ENCODE measurements around the gene PPP2R5A. TPM values are rescaled to one million over a fixed set of nuclear protein-coding genes. Genes with fewer than 3 reads are reported as not detected.

PPP2R5A gene
- total RNA-seq, 1 experiment from 2014 or later, result 22.0 TPM

DNA sequence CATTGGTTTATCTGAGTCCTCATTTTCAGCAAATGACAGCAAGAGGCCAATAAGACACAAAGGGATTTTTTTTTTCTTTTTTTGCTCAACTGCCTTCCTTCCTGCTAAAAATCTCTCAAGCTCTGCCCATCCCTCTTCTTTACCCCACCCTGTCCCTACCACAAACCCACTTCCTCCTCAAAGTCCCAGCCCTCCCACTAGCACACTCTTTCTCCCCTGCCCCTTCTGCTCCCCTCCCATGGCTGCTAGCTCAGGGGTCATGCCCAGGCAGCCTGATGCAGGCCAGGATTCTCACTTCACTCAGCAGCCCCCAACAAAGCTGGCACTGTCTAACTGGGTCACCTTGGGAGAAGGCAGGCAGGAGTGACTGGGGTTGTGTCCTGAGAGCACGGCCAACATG lies 28.8 kb upstream of the PPP2R5A start:
- H3K4me1 Mint-ChIP-seq, result peaks cover 5 to 8% of the 10 kb centered on the region in 2 experiments
- Histone ChIP-seq H2BK12ac (ENCODE audit: insufficient read length, low read depth, low read length) (no peak overlapping the region), H2AFZ (ENCODE audit: low read length) (no peak overlapping the region)

More for the DNA sequence above, 28.8 kb upstream of the PPP2R5A start:
- H3K36me3 Mint-ChIP-seq (ENCODE audit: insufficient read depth in 1 of 3, low read depth in 3 of 3), result no peaks in the 10 kb centered on the region
- no peaks in the 10 kb centered on the region for H3K27me3 ChIP-seq (ENCODE audit: insufficient read depth, low read length)
- no peak overlapping the region for H3K18ac ChIP-seq (ENCODE audit: insufficient read length, low read depth, low read length)
- no peak overlapping the region for H4K91ac ChIP-seq (ENCODE audit: insufficient read length, low read depth, low read length)
- no peak overlapping the region for H3K4me3 Mint-ChIP-seq
- no peak overlapping the region for H3T11ph ChIP-seq (ENCODE audit: low read length)
- no peaks in the 10 kb centered on the region for H3K23me2 ChIP-seq (ENCODE audit: insufficient read length, low read depth, low read length, poor library complexity, severe bottlenecking)
- no peak overlapping the region for H2BK15ac ChIP-seq (ENCODE audit: low read depth, low read length)
- WGBS (ENCODE audit: extremely low coverage, insufficient read length, low lambda C conversion rate), result no CpG with 5 or more reads among the region's 1 CpG
- no peak overlapping the region for H3K4me2 ChIP-seq (ENCODE audit: insufficient read depth, insufficient read length, low read length)
- H4K5ac ChIP-seq (ENCODE audit: insufficient read length, low read depth, low read length), result no peak overlapping the region
- TF ChIP-seq CTCF (conservative IDR thresholded peaks at IDR 0.05), result no peak
- no peaks in the 10 kb centered on the region for H3K79me1 ChIP-seq (ENCODE audit: insufficient read depth, low read depth, low read length, poor library complexity, severe bottlenecking)
- H2BK20ac ChIP-seq (ENCODE audit: low read depth, low read length, poor library complexity, severe bottlenecking), result no peak overlapping the region
- H3K27ac ChIP-seq (ENCODE audit: insufficient read length, low read depth, low read length), result no peak overlapping the region
- H3K4ac ChIP-seq (ENCODE audit: low read depth, low read length), result no peak overlapping the region
- no peaks in the 10 kb centered on the region for H3K79me2 ChIP-seq (ENCODE audit: insufficient read depth, low read length)
- no peak overlapping the region for H3K23ac ChIP-seq (ENCODE audit: insufficient read length, low read depth, low read length)
- no peak overlapping the region for H2BK5ac ChIP-seq (ENCODE audit: insufficient read length, low read length)
- no peaks in the 10 kb centered on the region for H3K9me3 ChIP-seq (ENCODE audit: control insufficient read depth, low read depth, low read length)
- H3K27ac Mint-ChIP-seq, result peak overlapping the region in 2 of 3 experiments; percentile 32 to 72; a peak in 2 of 7 replicates
- H3K4me1 ChIP-seq (ENCODE audit: insufficient read depth, low read length), result no peaks in the 10 kb centered on the region; the same call in 1 of the 2 replicates
- no peaks in the 10 kb centered on the region for H3K27me3 Mint-ChIP-seq (ENCODE audit: low read depth)
- no peaks in the 10 kb centered on the region for H4K20me1 ChIP-seq (ENCODE audit: control insufficient read depth, insufficient read depth, insufficient read length)
- no peak overlapping the region for H3K14ac ChIP-seq (ENCODE audit: insufficient read depth, low read length)
- DNase-seq, result no peak
- H3K9me3 Mint-ChIP-seq, result no peaks in the 10 kb centered on the region
- no peak overlapping the region for H3K9ac ChIP-seq (ENCODE audit: extremely low read depth, insufficient read length, low read length)
- H2BK120ac ChIP-seq (ENCODE audit: low read depth, low read length, poor library complexity, severe bottlenecking), result no peak overlapping the region
- H3K56ac ChIP-seq (ENCODE audit: insufficient read length, low read depth, low read length), result no peak overlapping the region
- H2AK5ac ChIP-seq (ENCODE audit: insufficient read length, low read length), result no peak overlapping the region
- no peak overlapping the region for H4K8ac ChIP-seq (replicated peaks; ENCODE audit: insufficient read length, low read depth, low read length)
